GM21360 (cell line): ENCODE measurements around the gene USP2.

Experiments used
- ATAC-seq: cut with Tn5 transposase; IDR thresholded peaks from one replicate; pipeline ENCODE4 v1.9.1; 2021; ENCODE audit warnings: mild to moderate bottlenecking, moderate library complexity; ENCODE audit not compliant: unreplicated experiment

USP2 gene

GRCh38 chr11:119381181-119381988, at the start of gene USP2:
Gene USP2 (minus strand): TSS chr11:119381690. CDS start chr11:119373480, 8,210 bp downstream.
- peak; percentile 95 for ATAC-seq

GRCh38 chr11:119427279-119427678, 45.8 kb upstream of the USP2 start:
- ATAC-seq, result no peak

GRCh38 chr11:119426142-119426541, 44.7 kb upstream of the USP2 start:
- no peak for ATAC-seq

- ATAC-seq, result no peak
These were observed 43.3 kb upstream of the USP2 start for GRCh38 chr11:119424775-119425174.

GRCh38 chr11:119424276-119424675, 42.8 kb upstream of the USP2 start:
- no peak for ATAC-seq

- ATAC-seq, result no peak
These were observed 42.2 kb upstream of the USP2 start for GRCh38 chr11:119423509-119424254.

GRCh38 chr11:119422809-119423508, 41.5 kb upstream of the USP2 start, which contains the start of gene THY1:
Gene THY1 (minus strand): TSS chr11:119423172. CDS start chr11:119420905, 2,267 bp downstream.
- no peak for ATAC-seq

- ATAC-seq, result no peak
These were observed 40.7 kb upstream of the USP2 start for GRCh38 chr11:119421941-119422808.

- ATAC-seq, result no peak
These were observed 39.9 kb upstream of the USP2 start for GRCh38 chr11:119421351-119421750.

GRCh38 chr11:119420631-119421030, 39.1 kb upstream of the USP2 start:
- no peak for ATAC-seq

GRCh38 chr11:119419834-119420492, 38.5 kb upstream of the USP2 start:
- no peak for ATAC-seq

- no peak for ATAC-seq
These were observed 37.8 kb upstream of the USP2 start for GRCh38 chr11:119419246-119419645.

- no peak for ATAC-seq
These were observed 37.3 kb upstream of the USP2 start for GRCh38 chr11:119418759-119419158.

- no peak for ATAC-seq
These were observed 36.4 kb upstream of the USP2 start for GRCh38 chr11:119417726-119418540.

GRCh38 chr11:119416606-119417580, 35.4 kb upstream of the USP2 start:
- no peak for ATAC-seq

GRCh38 chr11:119415966-119416365, 34.5 kb upstream of the USP2 start:
- no peak for ATAC-seq

GRCh38 chr11:119415517-119415916, 34.0 kb upstream of the USP2 start:
- no peak for ATAC-seq

- no peak for ATAC-seq
These were observed 33.2 kb upstream of the USP2 start for GRCh38 chr11:119414734-119415133.
